NCI-H1417 (cell line): Measurements from ENCODE around the gene MAPK10.
"Not testable (repeated sequence)": the region's sequence is repeated elsewhere in the genome, so short reads cannot be mapped to it uniquely, and the experiment has no call there.

ENCODE experiments used
- DNase-seq, 3 experiments: peaks; one replicate each; lab custom pipeline; 2025; lab: John Stamatoyannopoulos, UW

Gene MAPK10

DNA sequence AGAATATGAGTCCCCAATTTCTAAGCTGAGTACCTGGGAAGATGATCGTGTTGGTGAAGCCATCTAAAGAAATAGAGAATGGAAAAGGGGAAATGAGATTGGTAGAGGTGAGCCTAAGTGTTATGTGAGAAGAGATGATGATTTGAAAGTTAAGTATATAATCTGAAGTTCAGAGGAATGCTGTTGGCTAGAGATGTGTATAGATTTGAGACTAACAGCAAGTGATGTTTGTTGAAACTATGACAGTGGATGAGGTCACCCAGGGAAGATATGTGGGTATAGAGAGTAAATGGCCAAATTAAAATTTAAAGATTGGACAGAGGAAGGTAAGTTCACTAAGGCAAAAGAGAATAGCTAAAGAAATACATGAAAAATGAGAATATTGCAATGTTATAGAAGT, 324.2 kb downstream of the MAPK10 start:
- DNase-seq: no peak

DNA sequence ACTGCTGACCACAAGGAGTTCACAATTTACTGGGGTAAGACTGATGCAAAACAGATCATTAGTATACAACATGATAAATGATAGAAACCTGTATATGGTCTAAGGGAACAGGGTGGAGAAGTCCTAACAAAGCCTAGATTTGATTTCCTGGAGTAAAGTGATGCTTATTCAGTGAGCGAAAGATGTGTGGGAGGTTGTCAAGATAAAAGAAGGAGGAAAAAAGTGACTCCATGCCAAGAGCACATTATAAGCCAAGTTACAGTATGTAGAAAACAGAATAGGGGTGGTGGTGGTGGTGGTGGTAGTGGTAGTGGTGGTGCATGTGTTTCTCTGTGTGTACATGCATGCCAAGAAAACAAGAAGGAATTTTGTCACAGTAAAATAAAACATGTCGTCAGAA, 325.2 kb downstream of the MAPK10 start:
- DNase-seq: no peak

DNA sequence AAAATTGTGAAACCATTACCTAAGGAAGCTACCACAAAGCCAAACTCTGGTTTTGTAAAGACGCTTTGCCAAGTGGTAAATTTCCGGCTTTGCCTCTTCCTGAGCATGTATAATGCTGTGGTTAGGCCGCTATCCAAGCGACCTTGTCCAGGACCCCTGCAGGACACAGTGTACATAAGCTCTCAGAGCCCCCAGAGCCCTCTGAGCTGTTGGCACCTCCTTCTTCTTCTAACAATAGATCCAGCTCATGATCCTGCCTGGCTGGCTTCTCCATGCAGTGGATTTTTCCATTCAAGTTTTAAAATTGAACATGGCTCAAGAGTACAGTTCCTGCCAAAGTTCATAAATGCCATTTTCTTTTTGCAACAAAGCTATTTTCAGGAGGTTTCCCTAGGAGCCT, 326.7 kb downstream of the MAPK10 start:
- DNase-seq: no peak

DNA sequence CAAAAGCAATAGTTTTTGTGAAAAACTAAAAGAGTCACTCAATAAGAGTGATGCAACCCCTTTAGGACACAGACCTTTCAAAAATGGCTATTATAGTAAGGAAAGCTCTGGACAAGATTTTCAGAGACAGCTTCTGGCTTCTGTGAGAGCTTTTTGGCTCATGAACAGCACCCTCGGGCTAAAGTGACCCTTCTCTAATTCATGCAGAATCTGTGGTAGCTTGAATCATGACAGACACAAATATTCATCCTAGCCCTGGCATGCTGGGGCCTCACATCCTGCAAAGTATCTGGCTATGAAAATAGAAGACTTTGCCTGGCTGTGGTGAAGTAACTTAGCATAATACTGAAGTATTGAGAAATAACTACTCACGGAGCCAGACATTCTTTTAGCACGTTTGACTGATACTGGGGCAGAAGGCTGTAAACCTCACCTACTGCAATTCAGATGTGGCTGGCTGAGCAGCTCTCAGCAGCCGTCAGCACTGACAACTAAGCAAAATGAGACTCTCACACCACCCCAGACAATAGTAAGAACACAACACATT, 327.3 kb downstream of the MAPK10 start:
- no peak for DNase-seq

DNA sequence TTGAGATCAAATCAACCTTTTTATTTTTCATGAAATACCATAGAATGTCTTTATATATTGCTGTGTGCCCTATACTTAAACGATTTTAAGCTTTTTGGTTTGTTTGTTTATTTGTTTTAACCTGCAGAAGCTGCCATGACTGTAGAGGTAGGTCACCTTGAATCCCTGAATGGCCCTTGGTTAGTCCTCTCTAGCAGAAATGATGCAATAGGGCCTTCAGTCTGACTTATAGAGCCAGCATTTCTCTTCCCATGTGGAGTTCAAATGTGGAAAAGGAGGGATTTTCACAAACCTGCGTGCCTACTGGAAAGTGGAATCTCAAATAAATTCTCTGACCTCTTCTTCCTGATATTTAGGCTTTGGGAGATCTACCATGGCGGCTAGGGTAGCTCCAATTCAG, 327.9 kb downstream of the MAPK10 start:
- no peak for DNase-seq

DNA sequence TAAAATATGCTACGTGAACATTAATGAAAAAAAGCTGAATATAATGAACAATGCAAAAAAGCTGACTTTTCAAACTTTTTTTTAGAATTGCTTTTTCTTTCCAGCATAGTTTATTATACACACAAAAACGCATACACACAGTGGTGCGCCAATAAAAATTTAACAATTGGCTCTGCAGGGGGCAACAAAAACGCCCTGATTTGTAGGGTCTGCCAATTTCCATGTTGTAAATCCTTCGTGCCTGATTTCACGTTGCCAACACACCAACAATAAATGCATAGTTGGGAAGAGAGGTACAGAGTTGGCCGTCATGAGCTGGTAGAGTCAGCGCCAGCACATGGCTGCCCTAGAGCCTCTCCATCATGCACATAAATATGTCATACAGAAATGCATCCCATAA, 333.1 kb downstream of the MAPK10 start:
- no peak for DNase-seq

DNA sequence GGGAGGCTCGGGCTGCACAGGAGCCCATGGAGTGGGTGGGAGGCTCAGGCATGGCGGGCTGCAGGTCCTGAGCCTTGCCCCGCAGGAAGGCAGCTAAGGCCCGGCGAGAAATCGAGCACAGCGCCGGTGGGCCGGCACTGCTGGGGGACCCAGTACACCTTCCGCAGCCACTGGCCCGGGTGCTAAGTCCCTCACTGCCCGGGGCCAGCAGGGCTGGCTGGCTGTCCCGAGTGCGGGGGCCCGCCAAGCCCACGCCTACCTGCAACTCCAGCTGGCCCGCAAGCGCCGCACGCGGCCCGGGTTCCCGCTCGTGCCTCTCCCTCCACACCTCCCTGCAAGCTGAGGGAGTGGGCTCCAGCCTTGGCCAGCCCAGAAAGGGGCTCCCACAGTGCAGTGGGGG, 338.2 kb downstream of the MAPK10 start:
- not testable (repeated sequence) for DNase-seq

DNA sequence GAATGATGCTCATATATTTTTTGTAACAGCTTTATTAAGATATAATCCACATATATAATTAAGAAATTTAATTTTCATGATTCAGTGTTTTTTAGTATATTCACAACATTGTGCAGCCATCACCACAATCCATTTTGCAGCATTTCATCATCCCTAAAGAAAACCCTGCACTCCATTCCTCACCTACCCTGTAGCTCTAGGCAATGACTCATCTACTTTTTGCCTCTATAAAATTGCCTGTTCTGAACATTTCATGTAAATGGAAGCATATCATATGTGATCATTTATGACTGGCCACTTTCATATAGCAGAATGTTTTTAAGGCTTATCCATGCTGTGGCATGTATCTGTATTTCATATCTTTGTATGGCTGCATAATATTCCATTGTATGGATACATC, 339.9 kb downstream of the MAPK10 start:
- DNase-seq: no peak

DNA sequence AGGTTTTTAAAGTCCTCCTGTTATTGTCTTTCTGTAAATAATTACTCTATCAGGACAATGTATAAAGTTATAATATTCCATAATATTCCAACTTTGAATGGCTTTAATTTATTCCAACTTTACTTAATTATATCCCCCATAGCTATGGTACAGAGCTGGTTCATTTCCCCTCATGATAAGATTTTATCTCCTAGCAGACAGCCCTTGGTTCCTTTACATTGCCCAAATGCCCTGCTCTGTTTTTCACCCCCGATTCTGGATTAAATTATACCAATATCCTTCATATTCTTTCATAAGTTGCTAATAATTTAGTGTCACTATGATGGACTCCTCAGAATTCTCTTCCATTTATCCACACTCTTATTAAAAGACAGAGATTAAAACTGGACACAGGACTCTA, 340.5 kb downstream of the MAPK10 start:
- no peak for DNase-seq

DNA sequence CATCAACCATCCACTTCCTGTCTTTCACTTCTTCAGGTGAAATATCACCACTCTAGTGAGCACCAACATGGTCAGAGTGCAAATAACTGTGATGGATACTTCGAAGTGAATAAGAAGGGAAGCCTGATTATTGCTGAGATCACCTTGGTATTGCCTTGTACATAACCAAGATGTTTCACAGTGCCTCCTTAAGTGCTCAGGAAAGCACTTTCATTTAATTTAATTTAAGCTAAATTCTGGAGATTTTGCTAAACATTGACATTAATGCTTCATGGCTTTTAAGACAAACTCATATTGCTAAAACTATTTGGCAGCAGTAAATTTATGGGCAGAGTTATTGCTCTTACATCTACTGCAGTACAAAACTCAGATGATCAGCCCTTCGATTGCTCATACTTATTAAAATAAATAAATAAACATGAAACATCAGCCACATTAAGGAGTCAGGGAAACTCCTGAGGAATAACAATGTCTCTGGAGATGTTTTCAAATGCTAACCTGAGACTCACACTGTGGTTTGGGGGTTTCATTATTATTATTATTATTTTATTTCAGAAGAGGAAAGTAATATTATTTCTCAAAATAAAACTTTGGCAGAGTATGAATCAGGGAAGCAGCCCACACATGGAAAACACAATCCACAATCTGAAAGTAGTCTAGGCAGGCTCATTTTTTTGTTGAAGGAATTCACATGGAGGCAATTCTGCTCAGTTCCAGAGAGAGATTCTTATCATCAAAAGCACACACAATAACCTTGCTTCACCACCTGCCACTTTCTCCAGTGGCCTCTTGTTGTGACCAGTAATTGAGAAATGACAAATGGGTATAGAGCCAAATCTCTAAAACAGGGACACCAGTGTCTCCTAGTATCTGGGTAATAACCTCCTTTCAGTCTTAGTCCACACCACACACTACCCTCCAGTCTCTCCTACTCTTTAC, 344.2 kb downstream of the MAPK10 start:
- DNase-seq: no peak

DNA sequence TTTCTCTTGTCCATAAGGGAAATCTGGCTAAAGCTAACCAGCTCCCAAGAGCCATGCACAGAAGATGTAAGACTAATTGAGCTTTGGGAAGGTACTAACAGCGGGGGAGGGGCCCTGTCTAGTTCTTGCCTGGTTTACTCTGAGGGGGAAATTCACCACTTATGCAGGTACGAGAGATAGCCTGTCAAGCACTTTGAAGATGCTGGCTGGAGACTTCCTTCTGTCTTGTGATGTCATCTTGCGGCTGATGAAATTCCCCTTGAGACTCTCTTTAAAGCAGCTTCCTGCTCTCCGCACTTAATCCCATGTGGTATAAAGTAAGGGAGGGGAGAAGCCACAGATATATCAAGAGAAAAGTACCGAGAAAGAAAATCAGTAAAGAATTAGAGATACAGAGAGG, 345.3 kb downstream of the MAPK10 start:
- peak in 1 of 3 experiments; percentile 14 for DNase-seq

DNA sequence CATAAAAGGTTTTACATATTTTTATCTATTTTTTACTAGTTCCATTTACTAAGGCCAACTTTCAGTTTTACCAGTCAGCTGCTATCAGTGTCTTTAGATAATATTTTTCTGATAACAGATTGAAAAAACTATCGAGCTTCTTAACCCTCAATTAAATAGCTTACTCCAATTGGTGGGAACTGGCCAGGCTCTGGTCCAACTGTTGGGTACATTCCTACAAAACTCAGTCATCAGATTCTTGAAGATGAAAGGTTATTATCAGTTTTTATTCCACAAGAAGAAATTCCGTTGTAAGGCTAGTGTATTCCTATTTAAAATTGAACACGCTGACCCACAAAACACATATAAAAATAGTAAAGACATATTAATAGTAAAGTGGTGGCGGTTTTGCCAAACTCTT, 346.2 kb downstream of the MAPK10 start:
- DNase-seq: no peak

DNA sequence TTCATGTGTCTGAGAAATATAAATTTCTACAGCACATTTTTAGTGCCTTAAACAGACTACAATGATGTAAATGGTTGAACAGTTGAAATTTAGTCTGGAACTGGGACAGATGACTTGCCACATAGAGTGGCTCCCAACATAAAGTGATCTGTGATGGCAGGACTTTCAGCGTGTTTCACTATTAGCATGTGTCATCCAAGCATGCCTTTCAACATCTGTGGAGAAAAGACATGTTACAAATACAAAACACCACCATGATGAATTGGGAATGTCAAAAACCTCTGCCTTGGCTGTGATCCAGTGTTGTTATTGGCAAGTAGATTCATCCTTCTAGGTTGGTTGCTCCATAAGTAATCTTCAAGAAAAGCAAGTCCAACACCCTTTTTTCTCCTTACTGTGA, 348.7 kb downstream of the MAPK10 start:
- no peak for DNase-seq

DNA sequence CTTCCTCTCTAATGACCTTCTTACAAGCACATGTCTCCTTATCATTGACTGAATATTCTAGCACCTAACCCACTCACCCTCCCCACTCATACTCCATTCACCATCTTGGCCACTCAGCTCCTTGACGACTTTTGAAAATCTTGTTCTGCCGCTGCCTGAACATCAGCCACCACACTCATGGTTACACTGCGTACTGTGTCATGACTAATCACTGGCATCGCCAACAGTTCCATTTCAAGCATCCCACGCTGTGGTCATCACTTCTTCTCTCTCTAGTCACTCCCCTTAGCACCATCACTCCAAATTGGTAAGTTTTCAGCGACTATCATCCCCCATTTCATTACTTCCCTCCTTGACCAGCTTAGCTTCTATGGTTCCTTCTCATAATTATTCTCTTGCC, 352.8 kb downstream of the MAPK10 start:
- DNase-seq: no peak

DNA sequence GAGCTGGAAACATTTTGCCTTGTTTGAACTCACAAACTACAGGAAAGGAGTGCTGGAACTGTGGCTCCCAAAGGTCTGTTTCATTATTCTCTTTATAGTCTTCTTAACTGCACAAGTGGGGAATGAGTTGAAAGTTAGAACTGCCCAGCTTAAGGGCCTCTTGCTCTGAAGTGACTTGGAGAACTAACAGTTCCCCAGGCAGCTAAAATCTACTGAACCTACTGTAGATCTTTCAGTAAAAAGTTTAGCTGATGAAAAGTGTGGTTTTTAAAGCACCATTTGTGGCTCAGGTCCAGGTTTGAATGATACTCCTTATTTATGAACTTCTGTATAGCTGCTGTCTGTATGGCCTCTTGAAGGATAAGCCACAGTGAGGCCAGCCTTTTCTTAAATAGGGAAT, 353.8 kb downstream of the MAPK10 start:
- DNase-seq: no peak

DNA sequence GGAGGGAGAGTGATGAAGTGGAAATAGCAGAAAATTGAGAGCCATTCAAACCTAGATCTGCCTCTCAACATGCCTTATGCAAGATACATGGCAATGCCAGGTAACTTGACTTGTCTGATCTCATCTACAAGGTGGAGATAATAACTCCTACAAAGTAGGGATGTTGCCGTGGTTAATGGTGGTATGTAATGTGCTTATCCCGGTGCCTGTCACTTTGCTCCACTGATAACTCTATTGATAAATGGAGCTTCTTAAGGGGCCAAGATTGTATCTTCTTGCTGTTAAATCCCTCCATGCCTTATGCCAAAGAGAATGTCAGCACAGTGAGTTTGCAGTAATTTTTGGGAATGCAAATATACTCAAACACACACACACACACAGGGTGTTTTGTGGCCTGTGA, 355.8 kb downstream of the MAPK10 start:
- DNase-seq: no peak

DNA sequence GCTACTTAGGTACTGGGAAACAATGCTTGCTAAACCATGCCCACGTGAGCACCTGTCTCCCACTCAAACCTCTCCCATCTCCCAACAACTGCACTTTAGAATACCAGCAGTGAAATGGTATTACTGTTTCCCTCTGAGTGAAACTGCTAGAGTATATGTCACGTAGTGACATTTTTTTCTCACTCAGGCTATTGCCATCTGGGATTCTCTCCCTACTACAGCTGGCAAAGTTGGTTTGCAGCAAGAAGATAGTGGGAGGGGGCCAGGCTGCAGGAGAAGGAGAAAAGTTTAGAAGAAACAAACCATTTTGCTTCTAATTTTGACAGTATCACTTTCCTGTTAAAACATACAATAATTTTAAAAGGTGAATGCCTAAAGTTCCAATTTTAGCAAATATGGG, 358.3 kb downstream of the MAPK10 start:
- no peak for DNase-seq

DNA sequence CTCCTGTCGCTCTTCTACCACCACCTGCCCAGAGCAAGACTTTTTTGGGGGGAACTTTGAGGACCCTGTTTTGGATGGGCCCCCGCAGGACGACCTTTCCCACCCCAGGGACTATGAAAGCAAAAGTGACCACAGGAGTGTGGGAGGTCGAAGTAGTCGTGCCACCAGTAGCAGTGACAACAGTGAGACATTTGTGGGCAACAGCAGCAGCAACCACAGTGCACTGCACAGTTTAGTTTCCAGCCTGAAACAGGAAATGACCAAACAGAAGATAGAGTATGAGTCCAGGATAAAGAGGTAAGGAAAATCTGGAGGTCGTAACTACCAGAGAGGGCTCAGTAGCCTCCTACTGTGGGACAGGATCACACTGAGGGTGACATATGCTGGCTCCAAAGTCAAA, 364.5 kb downstream of the MAPK10 start:
- DNase-seq: no peak

DNA sequence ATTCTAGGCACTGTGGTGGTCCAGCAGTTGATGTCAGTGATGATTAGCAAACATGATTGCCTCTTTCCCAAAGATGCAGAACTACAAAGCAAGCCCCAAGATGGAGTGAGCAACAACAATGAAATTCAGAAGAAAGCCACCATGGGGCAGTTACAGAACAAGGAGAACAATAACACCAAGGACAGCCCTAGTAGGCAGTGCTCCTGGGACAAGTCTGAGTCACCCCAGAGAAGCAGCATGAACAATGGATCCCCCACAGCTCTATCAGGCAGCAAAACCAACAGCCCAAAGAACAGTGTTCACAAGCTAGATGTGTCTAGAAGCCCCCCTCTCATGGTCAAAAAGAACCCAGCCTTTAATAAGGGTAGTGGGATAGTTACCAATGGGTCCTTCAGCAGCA, 365.3 kb downstream of the MAPK10 start:
- no peak for DNase-seq

DNA sequence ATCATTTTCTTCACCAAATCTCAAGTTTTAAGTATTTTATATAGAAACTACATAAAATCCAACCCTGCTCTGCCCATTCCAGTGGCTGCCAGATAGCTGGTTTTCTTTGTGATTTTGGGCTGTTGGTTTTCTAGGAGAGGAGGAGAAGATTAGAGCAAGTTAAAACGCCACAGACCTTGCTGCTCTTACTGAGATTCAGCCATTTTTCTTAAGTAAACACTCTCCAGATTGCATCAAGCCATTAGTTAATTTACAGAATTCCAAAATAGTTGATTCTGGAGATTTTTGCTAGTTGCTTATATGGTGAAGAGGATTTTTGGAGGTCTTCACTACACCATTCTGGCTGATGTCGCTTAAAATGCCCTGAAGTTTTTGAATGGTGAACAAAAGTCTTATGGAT, 366.2 kb downstream of the MAPK10 start:
- DNase-seq: no peak

DNA sequence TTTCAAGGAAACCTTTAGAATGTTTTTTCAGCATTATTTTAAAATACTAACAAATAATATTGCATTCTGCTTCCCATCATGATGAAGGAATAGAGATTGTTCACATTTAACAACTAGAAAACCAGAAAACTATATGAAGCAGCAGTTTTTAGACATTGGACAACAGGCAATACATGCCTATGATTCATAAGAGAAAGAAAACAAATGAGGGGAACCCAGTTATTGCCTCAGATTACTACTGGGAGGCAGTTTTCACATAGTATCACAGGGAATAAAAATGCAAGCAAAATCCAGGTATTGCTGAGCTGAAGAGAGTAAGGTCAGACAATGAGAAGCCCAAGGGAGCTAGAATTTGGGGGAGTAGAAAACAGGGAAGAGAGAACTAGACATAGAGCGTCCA, 373.6 kb downstream of the MAPK10 start:
- DNase-seq: no peak

DNA sequence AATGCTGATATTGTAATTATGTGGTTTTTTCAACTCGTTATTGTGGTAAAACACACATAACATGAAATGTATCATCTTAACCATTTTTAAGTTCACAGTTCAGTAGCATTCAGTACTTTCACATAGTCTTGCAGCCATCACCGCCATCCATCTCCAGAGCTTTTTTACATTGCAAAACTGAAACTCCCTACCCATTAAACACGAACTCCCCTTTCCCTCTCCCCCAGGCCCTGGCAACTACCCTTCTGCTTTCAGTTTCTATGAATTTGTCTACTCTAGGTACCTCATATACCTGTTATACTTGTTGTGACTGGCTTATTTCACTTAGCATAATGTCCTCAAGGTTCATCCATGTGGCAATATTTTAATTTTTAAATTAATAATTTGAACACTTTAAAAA, 380.6 kb downstream of the MAPK10 start:
- no peak for DNase-seq

DNA sequence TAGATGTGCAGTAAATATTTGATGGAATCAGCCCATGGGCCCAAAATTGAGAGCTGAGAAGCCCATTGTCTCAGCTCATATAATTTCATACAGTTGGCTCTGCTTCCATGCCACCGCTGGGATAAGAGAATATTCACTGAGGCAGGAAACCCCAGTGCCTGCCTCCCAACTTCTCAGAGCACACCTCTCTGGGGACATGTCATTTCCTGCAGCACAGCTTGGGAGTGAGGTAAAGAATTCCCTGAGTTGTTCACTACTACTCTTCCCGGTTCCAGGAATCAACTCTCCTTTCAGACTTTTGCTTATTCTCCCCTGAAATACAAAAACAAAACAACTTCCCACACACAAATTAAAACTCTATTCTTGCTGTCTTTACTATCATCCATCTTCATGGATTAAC, 389.3 kb downstream of the MAPK10 start:
- no peak for DNase-seq
